ENCODE results near the gene DRD4.
A peak's percentile ranks its signal among the peaks of the same experiment; 100 is the strongest.

The DRD4 gene

DNA sequence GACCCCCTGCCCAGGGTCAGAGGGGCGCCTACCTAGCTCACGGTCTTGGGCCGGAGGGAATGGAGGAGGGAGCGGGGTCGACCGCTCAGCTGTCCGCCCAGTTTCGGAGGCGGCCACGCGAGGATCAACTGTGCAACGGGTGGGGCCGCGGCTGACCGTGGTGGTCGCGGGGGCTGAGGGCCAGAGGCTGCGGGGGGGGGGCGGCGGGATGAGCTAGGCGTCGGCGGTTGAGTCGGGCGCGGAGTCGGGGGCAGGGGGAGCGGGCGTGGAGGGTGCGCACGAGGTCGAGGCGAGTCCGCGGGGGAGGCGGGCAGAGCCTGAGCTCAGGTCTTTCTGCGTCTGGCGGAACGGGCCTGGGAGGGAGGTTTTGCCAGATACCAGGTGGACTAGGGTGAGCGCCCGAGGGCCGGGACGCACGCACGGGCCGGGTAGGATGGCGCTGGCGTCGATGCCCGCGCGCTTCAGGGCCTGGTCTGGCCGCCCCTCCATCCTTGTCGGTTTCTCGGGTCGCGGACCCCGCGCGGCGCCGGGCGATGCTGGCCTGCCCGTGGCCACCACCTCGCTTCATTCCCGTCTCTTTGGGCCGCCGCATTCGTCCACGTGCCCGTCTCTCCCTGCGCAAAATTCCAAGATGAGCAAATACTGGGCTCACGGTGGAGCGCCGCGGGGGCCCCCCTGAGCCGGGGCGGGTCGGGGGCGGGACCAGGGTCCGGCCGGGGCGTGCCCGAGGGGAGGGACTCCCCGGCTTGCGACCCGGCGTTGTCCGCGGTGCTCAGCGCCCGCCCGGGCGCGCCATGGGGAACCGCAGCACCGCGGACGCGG lies at the start of gene DRD4:
TSS of gene DRD4 (plus strand) at position 759 of the 822 bp plus-strand sequence. CDS start at position 795, 36 bp downstream.
- DNase-seq = peak in 1 of 56 donors; percentile 43

DNA sequence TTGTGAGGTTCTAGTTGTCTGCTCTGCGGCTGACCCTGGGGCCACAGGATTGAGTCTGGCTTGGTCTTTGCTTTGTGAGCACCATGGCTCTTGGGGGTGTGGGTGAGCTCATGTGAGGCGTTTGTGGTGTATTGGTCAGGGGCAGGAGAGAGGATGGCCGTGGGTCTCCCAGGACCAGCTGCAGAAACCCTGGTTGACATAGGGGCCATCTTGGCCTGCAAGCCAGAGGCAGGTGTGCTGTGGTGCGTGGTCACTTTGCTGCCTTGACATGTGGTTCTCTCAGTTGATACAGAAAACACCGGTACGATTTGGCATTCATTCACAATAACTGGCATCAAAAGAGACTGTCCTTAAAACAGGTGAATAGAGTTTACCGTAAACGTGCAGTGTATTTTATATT lies 49.5 kb upstream of the DRD4 start:
- DNase-seq = no peak

DNA sequence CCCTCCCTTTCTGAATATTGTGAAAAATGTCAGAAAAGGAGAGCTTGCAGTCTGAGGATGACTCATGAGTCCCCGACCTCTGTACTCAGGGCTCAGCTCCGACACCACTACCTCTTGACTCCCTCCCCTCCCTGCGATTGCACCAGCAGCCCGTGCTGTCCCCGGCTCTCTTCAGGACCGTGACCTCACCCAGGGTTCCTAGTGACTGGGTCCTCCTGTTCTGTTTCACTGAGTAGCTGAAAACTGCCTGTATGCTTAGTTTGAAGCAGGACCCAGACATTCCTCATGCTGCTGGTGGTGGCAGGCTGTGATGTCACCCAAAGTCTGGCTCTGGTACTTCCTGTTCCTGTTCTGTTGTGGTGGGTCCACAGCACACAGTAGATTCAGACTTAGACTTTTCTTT lies 49.1 kb upstream of the DRD4 start:
- no peak for DNase-seq

DNA sequence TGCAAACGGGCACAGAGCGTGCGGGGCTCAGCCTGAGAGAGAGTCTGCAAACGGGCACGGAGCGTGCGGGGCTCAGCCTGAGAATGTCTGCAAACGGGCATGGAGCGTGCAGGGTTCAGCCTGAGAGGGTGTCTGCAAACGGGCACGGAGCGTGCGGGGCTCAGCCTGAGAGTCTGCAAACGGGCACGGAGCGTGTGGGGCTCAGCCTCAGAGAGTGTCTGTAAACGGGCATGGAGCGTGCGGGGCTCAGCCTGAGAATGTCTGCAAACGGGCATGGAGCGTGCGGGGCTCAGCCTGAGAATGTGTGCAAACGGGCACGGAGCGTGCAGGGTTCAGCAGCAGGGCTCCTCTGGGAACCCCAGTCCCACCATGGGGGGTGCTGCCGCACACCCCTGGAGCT lies 47.3 kb upstream of the DRD4 start:
- no peak for DNase-seq

DNA sequence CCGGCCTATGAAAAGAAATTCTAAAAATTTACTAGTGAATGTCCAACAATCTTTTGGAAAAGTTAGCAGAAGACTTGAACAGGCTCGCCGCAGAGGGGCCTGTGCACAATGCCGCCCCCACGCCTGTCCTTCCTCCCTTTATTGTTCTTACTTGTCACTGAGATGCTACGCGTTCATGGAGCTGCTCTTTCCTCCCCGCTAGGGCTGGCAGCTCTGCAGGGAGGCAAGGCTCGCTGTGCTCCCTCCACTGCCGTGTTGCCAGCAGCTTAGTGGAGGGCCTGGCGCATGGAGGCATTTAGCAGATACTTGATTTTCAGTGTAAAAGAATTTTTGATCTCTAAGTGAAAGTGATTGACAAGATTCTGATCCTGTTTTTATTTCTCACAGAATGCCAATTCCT lies 46.1 kb upstream of the DRD4 start:
- peak in 3 of 56 donors; percentile 20 to 47 (median 30) for DNase-seq

DNA sequence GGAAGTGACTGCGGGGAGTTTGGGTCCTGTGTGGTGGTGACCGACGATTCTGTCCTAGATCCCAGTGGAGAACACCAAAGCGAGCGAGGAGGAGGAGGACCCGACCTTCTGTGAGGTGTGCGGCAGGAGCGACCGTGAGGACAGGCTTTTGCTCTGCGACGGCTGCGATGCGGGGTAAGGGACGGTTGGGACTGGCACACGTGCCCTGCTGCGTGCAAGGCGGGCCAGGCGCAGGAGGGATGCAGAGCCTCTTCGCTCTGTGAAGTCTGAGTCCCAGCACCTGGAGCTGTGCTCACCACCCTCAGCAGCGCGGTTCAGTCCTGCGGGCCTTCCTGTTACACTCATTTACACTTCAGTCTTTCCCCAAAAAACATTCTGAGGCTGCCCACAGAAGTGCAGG lies 44.6 kb upstream of the DRD4 start:
- no peak for DNase-seq

DNA sequence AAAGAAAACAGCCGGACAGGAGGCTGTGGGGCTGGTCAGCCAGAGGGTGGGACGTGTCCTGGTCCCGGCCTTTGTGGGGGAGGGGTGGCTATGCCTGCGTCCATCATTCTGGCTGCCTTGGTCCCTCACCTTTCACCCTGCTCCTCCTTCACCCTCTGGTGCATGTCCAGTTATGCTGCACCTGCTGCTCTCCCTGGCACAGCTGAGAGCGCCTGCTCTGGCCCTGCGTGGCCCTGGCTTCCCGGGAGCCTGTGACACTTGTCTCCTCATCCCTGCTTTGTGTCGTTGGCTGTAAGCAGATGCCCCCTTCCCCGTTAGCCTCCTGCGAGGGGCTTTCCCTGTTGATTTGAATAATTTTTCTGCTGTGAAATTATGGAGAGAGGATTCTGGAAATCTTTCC lies 44.2 kb upstream of the DRD4 start:
- no peak for DNase-seq

DNA sequence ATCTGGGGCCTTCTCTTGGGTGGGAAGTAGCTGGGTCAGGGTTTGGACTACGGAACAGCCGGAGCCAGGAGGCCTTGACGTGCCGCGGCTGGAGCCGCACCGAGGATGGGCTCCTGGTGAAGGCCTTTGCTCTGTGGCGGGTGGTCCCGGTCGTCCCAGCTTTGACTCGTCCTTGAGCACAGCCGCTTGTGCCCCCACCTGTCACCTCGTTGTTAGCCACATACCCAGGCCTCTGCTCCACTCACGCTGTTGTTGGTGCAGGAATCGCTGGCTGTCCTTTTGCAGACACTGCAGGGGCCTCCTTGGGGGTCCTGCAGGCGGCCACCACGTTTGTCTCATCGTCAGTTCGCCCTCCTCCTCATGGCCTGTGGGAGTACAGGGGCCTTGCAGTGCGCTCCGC lies 43.7 kb upstream of the DRD4 start:
- DNase-seq = no peak

DNA sequence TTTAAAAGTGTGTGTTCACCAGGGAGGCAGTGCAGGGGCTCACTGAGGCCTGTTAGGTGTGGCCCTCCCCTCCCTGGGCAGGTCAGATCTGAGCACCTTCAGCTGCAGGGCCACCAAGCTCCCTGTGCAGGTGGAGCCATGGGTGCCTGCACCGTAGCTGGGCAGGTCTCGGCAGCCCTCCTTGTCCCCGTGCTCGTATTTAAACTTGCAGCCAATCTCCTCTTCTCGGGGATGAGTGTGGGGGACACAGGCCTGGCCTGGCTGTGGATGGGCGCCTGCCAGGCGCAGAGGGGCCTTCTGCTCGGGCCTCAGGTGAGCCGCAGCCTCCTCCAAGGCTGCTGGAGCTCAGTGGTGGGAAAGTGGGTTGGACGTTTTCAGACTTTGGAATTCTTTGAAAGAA lies 41.7 kb upstream of the DRD4 start:
- no peak for DNase-seq

DNA sequence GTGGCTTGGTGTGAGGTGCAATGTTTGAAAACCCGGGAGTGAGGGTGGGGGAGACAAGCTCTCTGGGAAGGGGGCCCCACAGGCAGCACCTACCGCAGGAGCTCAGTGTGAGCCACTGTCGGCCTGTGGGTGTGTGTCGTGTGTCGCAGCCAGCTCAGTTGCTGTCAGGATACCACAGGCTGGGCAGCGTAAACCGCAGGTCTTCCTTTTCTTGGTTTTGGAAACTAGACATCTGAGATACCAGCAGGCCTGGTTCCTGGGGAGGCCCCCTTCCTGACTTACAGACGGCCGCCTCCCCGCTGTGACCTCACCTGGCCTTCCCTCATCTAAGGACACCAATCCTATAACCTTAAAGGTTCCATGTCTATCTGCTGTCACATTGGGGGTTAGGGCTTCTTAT lies 40.7 kb upstream of the DRD4 start:
- no peak for DNase-seq

DNA sequence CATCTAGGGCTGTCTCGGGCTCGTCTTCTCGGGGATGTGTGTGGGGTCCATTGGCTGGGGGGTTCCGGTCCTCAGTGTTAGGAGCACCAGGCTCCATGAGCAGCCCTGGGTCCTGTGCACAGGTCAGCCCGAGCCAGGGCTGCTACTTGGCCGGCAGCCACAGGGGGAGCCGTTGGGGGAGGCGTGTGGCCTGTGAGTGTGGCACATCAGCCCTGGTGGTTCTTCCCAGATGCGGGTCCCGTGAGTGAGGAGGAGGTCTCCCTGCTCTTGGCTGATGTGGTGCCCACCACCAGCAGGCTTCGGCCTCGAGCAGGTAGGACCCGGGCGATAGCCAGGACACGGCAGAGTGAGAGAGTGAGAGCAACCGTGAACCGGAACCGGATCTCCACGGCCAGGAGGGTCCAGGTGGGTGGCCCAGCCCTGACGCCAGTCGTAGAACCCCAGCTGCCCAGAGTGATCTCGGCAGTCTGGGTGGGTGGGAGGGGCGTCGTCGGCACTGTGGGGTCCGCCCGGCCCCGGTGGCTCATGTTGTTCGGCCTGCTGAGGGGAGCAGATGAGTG lies 39.8 kb upstream of the DRD4 start:
- DNase-seq = no peak

DNA sequence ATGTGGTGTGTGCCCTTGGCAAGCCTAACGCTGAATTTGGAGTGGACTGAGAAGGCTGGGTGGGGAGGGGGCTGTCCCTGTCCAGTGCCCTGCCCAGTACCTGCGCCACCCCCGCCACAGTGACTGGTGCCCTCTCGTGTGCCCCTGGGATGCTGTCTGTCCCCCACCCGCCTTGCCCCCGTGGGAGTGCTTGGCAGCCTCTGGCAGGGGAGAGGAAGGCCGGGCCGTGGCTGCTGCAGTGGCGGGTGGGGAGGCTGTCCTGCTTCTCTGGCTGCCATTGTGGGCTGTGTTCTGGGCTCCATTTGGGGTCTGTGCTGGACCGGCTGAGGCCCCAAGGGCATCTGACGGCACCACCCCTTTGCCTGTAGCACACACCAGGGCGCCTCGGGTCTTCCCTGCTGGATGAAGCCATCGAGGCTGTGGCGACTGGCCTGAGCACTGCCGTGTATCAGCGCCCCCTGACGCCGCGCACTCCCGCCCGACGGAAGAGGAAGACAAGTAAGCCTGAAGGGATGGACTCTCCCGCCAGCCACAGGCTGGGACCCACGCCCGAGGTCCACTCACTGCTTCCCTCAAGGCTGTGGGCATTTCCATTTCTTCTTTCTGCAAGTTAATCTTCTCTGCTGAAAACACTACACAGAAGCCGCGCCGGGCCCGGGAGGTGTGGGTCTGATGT lies 38.9 kb upstream of the DRD4 start:
- DNase-seq = no peak

DNA sequence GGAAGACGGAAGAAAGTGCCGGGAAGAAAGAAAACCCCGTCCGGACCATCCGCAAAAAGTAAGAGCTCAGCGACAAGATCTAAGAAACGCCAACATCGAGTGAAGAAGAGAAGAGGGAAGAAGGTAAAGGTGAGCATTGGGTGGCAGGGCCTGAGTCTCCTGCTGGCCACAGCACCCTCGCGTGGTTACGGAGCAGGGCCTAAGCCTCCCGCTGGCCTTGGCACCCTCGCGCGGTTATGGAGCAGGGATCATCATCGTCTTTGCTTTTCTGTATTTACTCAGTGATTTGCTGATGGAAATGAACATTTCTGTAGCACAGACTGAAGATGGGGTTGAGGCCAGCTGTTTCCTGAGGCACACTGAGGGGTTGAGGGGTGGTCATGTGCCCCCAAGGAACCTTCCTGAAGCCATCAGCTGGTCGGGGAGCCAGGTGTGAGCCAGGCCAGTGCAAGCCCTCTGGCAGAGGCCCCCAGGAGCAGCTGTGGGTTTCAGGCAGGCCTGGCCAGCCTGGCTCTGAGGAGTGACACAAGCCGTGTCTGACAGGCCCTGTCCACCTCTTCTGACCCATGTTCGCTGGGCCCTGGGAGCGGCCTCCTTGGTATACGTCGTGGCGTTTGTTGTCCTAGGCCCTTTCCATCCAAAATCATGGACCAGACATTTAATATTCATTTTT lies 35.4 kb upstream of the DRD4 start:
- no peak for DNase-seq

DNA sequence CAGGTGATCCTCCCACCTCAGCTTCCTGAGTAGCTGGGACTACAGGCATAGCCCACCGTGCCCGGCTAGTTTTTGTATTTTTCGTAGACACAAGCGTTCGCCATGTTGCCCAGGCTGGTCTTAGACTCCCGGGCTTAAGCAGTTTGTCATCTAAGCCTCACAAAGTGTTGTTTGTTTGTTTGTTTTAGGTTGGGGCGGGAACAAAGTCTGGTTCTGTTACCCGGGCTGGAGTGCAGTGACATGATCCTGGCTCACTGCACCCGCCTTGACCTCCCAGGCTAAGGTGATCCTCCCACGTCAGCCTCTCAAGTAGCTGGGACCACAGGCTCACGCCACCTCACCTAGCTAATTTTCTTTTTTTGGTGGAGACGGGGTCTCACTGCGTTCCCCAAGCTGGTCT lies 33.9 kb upstream of the DRD4 start:
- no peak for DNase-seq

DNA sequence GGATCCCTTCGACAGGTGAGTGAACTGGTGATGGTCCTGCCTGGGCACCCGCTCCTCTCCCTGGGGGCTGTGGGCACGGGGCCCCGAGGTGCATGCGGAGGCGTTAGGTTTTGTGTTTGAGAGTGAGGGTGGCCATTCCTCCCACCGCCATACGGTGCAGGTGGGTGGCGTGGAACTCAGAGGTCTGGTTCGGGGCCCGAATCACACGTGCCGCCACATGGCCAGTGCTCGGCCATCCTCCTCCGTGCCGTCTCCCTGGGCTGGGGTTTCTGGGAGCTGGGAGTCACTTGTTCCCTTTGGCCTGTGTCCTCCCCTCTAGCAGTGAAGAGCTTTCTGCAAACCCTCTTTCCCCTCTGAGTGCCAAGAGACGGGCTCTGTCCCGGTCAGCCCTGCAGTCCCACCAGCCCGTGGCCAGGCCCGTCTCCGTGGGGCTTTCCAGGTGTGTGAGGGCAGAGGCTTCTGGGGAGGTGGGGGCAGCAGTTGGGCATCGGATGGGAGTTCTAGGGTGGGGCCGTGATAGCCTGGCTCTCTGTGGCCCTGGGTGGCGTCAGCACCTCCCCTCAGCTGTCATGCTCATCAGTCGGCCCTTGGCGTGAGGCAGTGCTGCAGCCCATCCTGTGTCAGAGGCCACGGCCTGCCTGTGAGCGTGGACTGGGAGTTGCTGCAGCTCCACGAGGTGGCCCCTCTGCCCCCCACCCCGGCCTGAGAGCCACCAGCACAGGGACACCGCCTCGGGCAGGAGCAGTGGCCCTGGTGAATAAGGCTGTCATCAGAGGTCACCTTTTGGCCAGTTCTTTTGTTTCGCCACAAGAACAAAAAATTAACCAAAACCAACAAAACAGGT lies 31.6 kb upstream of the DRD4 start:
- no peak for DNase-seq

DNA sequence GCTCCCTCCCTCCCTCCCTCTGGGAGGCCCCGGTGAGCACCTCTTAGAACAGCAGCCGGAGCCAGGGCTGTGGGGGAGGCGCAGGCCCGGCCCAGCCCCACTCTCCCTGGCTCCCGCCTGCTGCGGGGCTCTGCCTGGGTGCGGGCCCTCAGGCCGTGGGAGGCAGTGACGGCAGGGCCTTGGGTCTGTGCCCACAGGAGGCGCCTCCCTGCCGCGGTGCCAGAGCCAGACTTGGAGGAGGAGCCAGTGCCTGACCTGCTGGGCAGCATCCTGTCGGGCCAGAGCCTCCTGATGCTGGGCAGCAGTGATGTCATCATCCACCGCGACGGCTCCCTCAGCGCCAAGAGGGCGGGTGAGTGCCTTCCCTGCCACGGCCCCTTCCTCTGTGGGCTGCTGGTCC lies 30.8 kb upstream of the DRD4 start:
- peak in 3 of 56 donors; percentile 28 to 39 (median 33) for DNase-seq

DNA sequence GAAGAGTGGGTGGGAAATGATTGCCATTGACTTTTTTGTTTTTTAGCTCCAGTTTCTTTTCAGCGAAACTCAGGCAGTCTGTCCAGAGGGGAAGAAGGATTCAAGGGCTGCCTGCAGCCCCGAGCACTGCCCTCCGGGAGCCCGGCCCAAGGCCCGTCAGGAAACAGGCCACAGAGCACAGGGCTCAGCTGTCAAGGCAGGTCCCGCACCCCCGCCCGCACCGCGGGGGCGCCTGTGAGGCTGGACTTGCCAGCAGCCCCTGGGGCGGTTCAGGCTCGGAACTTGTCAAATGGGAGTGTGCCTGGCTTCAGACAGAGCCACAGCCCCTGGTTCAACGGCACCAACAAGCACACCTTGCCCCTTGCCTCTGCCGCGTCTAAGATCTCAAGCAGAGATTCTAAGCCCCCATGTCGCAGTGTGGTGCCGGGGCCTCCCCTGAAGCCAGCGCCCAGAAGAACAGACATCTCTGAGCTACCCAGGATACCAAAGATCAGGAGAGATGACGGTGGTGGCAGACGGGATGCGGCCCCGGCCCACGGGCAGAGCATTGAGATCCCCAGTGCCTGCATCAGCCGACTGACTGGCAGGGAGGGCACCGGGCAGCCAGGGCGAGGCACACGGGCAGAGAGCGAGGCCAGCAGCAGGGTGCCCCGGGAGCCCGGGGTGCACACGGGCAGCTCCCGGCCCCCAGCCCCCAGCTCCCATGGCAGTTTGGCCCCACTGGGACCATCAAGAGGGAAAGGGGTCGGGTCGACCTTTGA lies 29.9 kb upstream of the DRD4 start:
- DNase-seq = no peak

DNA sequence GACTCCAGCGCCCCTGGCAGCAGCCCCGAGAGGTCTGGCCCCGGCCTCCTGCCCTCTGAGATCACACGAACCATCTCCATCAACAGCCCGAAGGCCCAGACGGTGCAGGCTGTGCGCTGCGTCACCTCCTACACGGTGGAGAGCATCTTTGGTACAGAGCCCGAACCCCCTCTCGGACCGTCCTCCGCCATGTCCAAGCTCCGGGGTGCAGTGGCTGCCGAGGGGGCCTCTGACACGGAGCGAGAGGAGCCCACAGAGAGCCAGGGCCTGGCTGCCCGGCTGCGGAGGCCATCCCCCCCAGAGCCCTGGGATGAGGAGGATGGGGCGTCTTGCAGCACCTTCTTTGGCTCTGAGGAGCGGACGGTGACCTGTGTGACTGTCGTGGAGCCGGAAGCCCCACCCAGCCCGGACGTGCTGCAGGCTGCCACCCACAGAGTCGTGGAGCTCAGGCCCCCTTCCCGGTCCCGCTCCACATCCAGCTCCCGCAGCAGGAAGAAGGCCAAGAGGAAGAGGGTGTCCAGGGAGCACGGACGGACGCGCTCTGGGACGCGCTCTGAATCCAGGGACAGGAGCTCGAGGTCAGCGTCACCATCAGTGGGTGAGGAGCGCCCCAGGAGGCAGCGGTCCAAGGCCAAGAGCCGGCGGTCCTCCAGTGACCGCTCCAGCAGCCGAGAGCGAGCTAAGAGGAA lies 29.0 kb upstream of the DRD4 start:
- DNase-seq = no peak

DNA sequence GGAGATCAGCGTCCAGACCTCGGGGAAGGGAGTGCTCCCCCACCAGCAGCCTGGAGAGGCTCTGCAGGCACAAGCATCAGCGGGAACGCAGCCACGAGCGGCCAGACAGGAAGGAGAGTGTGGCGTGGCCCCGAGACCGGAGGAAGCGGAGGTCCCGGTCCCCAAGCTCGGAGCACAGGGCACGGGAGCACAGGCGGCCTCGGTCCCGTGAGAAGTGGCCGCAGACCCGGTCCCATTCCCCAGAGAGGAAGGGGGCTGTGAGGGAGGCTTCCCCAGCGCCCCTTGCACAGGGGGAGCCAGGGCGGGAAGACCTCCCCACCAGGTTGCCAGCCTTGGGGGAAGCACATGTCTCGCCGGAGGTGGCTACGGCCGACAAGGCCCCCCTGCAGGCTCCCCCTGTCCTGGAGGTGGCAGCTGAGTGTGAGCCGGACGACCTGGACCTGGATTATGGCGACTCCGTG lies 28.2 kb upstream of the DRD4 start:
- DNase-seq = no peak

DNA sequence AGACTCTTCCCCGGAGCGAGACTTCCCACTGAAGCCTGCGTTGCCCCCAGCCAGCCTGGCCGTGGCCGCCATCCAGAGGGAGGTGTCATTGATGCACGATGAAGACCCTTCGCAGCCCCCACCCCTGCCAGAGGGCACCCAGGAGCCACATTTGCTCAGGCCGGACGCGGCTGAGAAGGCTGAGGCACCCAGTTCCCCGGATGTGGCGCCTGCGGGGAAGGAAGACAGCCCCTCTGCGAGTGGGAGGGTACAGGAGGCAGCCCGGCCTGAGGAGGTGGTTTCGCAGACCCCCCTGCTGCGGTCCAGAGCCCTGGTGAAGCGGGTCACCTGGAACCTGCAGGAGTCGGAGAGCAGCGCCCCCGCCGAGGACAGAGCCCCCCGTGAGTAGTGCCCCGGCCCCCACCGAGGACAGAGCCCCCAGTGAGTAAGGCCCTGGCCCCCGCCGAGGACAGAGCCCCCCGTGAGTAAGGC lies 27.7 kb upstream of the DRD4 start:
- no peak for DNase-seq
